ENCODE data around the gene SPINK8.
A peak's percentile ranks its signal among the peaks of the same experiment; 100 is the strongest.
"Not testable (repeated sequence)": the region's sequence is repeated elsewhere in the genome, so short reads cannot be mapped to it uniquely, and the experiment has no call there.

The SPINK8 gene

GRCh38 chr3:48344867-48345507 is 11.5 kb upstream of the SPINK8 start:
- H3K4me3 ChIP-seq (ENCODE audit: low read length), result no peak overlapping the region
- no peak for TF ChIP-seq ZNF274 (IDR thresholded peaks at IDR 0.05; ENCODE audit: low read depth, low read length)

- H3K4me3 ChIP-seq (ENCODE audit: low read length), result no peak overlapping the region
- TF ChIP-seq ZNF274 (IDR thresholded peaks at IDR 0.05; ENCODE audit: low read depth, low read length), result no peak
Observed at GRCh38 chr3:48343432-48343831, 10.0 kb upstream of the SPINK8 start.

- H3K4me3 ChIP-seq (ENCODE audit: low read length), result no peak overlapping the region
- TF ChIP-seq ZNF274 (IDR thresholded peaks at IDR 0.05; ENCODE audit: low read depth, low read length), result no peak
Observed at GRCh38 chr3:48338635-48339034, 5.2 kb upstream of the SPINK8 start.

GRCh38 chr3:48337536-48337935 is 4.1 kb upstream of the SPINK8 start:
- H3K4me3 ChIP-seq (ENCODE audit: low read length), result not testable (repeated sequence)

- not testable (repeated sequence) for H3K4me3 ChIP-seq (ENCODE audit: low read length)
Observed at GRCh38 chr3:48335286-48335685, 1.8 kb upstream of the SPINK8 start.

- TF ChIP-seq ZNF274 (IDR thresholded peaks at IDR 0.05; ENCODE audit: low read depth, low read length), result no peak
- H3K4me3 ChIP-seq (ENCODE audit: low read length), result no peak overlapping the region
Observed at GRCh38 chr3:48334605-48335004, 1.1 kb upstream of the SPINK8 start.

- H3K4me3 ChIP-seq (ENCODE audit: low read length), result not testable (repeated sequence)
Observed at GRCh38 chr3:48331706-48332435, 1.6 kb downstream of the SPINK8 start.

- H3K4me3 ChIP-seq (ENCODE audit: low read length), result no peak overlapping the region
- no peak for TF ChIP-seq ZNF274 (IDR thresholded peaks at IDR 0.05; ENCODE audit: low read depth, low read length)
Observed at GRCh38 chr3:48320996-48321395, 12.5 kb downstream of the SPINK8 start.

- no peak overlapping the region for H3K4me3 ChIP-seq (ENCODE audit: low read length)
- no peak for TF ChIP-seq ZNF274 (IDR thresholded peaks at IDR 0.05; ENCODE audit: low read depth, low read length)
Observed at GRCh38 chr3:48318713-48319468, 14.6 kb downstream of the SPINK8 start.

- H3K4me3 ChIP-seq (ENCODE audit: low read length), result no peak overlapping the region
- no peak for TF ChIP-seq ZNF274 (IDR thresholded peaks at IDR 0.05; ENCODE audit: low read depth, low read length)
Observed at GRCh38 chr3:48314542-48314941, 18.9 kb downstream of the SPINK8 start.

- no peak overlapping the region for H3K4me3 ChIP-seq (ENCODE audit: low read length)
- TF ChIP-seq ZNF274 (IDR thresholded peaks at IDR 0.05; ENCODE audit: low read depth, low read length), result no peak
Observed at GRCh38 chr3:48306860-48307530, 26.5 kb downstream of the SPINK8 start.

- TF ChIP-seq ZNF274 (IDR thresholded peaks at IDR 0.05; ENCODE audit: low read depth, low read length), result no peak
- H3K4me3 ChIP-seq (ENCODE audit: low read length), result no peak overlapping the region
Observed at GRCh38 chr3:48306290-48306689, 27.2 kb downstream of the SPINK8 start.

GRCh38 chr3:48305396-48305795 is 28.1 kb downstream of the SPINK8 start:
- TF ChIP-seq ZNF274 (IDR thresholded peaks at IDR 0.05; ENCODE audit: low read depth, low read length), result no peak
- H3K4me3 ChIP-seq (ENCODE audit: low read length), result no peak overlapping the region

- no peak for TF ChIP-seq ZNF274 (IDR thresholded peaks at IDR 0.05; ENCODE audit: low read depth, low read length)
- H3K4me3 ChIP-seq (ENCODE audit: low read length), result no peak overlapping the region
Observed at GRCh38 chr3:48303021-48303420, 30.4 kb downstream of the SPINK8 start.

- peak overlapping the region; percentile 79 for H3K4me3 ChIP-seq (ENCODE audit: low read length)
- no peak for TF ChIP-seq ZNF274 (IDR thresholded peaks at IDR 0.05; ENCODE audit: low read depth, low read length)
Observed at GRCh38 chr3:48301800-48302166, 31.7 kb downstream of the SPINK8 start.
